ENCODE data around the gene SLCO4A1. TPM values are rescaled to one million over a fixed set of nuclear protein-coding genes. Genes with fewer than 3 reads are reported as not detected.

Gene SLCO4A1
- total and polyA plus RNA-seq, 7 donors = 3.6 to 26.3 (median 5.7) TPM

GRCh38 chr20:62665153-62665754, 23.0 kb downstream of the SLCO4A1 start:
- no peak for DNase-seq
- no peaks in the 10 kb centered on the region for H3K36me3 ChIP-seq
- no peak overlapping the region for H3K4me3 ChIP-seq
- TF ChIP-seq POLR2A (IDR thresholded peaks at IDR 0.05) (no peak), EP300 (IDR thresholded peaks at IDR 0.05) (no peak), CTCF (IDR thresholded peaks at IDR 0.05) (no peak), POLR2AphosphoS5 (IDR thresholded peaks at IDR 0.05) (no peak)
- intact Hi-C loops (cut with DNase I) = no loop called here
- no peaks in the 10 kb centered on the region for H3K9me3 ChIP-seq
- peaks cover 0 to 5% (median 2%) of the 10 kb centered on the region in 4 donors for H3K4me1 ChIP-seq
- 83 to 93% methylated on average over 12 of the region's 12 CpGs for WGBS, 2 donors
- H3K27ac ChIP-seq = no peak overlapping the region
- no peaks in the 10 kb centered on the region for H3K27me3 ChIP-seq

- no peaks in the 10 kb centered on the region for H3K27me3 ChIP-seq
- H3K9me3 ChIP-seq = no peaks in the 10 kb centered on the region
- H3K36me3 ChIP-seq = no peaks in the 10 kb centered on the region
- intact Hi-C loops (cut with DNase I) = no loop called here
- DNase-seq = no peak
- TF ChIP-seq POLR2AphosphoS5 (IDR thresholded peaks at IDR 0.05) (no peak), CTCF (IDR thresholded peaks at IDR 0.05) (no peak), POLR2A (IDR thresholded peaks at IDR 0.05) (no peak)
- WGBS, 2 donors = 21 to 70% methylated on average over 31 to 32 of the region's 33 CpGs
- peak overlapping the region in 1 of 4 donors; percentile 32 for H3K27ac ChIP-seq
- no peak overlapping the region for H3K4me3 ChIP-seq
- peaks cover 0 to 5% (median 2%) of the 10 kb centered on the region in 4 donors for H3K4me1 ChIP-seq
Measured at GRCh38 chr20:62665826-62666735, 23.8 kb downstream of the SLCO4A1 start.

GRCh38 chr20:62666736-62667529, 24.6 kb downstream of the SLCO4A1 start:
- Histone ChIP-seq H3K4me1 (peaks cover 0 to 5% (median 2%) of the 10 kb centered on the region in 4 donors), H3K27me3 (no peaks in the 10 kb centered on the region), H3K9me3 (no peaks in the 10 kb centered on the region), H3K27ac (peak overlapping the region in 1 of 4 donors; percentile 8), H3K4me3 (no peak overlapping the region), H3K36me3 (no peaks in the 10 kb centered on the region)
- intact Hi-C loops (cut with DNase I) = no loop called here
- WGBS, 2 donors = 15 to 62% methylated on average over 27 of the region's 27 CpGs
- no peak for DNase-seq
- TF ChIP-seq POLR2AphosphoS5 (IDR thresholded peaks at IDR 0.05) (peak in 1 of 4 donors; percentile 14), CTCF (IDR thresholded peaks at IDR 0.05) (no peak), EP300 (IDR thresholded peaks at IDR 0.05) (no peak), POLR2A (IDR thresholded peaks at IDR 0.05) (no peak)

GRCh38 chr20:62667530-62668440, 25.5 kb downstream of the SLCO4A1 start:
- WGBS, 2 donors = 31 to 71% methylated on average over 30 of the region's 30 CpGs
- DNase-seq = no peak
- intact Hi-C loops (cut with DNase I) = loop anchor here (1.0 to 2.0 kb wide), 3 partner anchors 35 to 141 kb away; no protein-coding TSS in a partner anchor
- H3K27ac ChIP-seq = peak overlapping the region in 1 of 4 donors; percentile 8
- no peaks in the 10 kb centered on the region for H3K36me3 ChIP-seq
- H3K9me3 ChIP-seq = no peaks in the 10 kb centered on the region
- H3K4me3 ChIP-seq = no peak overlapping the region
- peaks cover 0 to 5% (median 2%) of the 10 kb centered on the region in 4 donors for H3K4me1 ChIP-seq
- TF ChIP-seq POLR2AphosphoS5 (IDR thresholded peaks at IDR 0.05) (no peak), CTCF (IDR thresholded peaks at IDR 0.05) (no peak), POLR2A (IDR thresholded peaks at IDR 0.05) (no peak), EP300 (IDR thresholded peaks at IDR 0.05) (no peak)
- H3K27me3 ChIP-seq = no peaks in the 10 kb centered on the region

All from sigmoid colon (tissue), 7 donors.